ENCODE measurements around the gene SLC27A1. TPM values are rescaled to one million over a fixed set of nuclear protein-coding genes. Genes with fewer than 3 reads are reported as not detected.
"Not testable (repeated sequence)": the region's sequence is repeated elsewhere in the genome, so short reads cannot be mapped to it uniquely, and the experiment has no call there.

Gene SLC27A1
- polyA plus RNA-seq, 2 donors = 5.4 to 8.7 TPM

GRCh38 chr19:17497149-17497798 lies 26.9 kb downstream of the SLC27A1 start:
- peaks cover 3 to 4% of the 10 kb centered on the region in 2 donors for H3K4me1 ChIP-seq (ENCODE audit: control insufficient read depth in 2 of 2, insufficient read depth in 2 of 2, low read length in 1 of 2)
- 79 to 82% methylated on average over 41 of the region's 41 CpGs for WGBS, 2 donors

GRCh38 chr19:17499025-17499424 lies 28.7 kb downstream of the SLC27A1 start:
- WGBS, 2 donors = 75 to 84% methylated on average over 12 of the region's 12 CpGs
- H3K9me3 ChIP-seq (ENCODE audit: control insufficient read depth in 2 of 2, insufficient read depth in 1 of 2, low read depth in 1 of 2, low read length in 1 of 2); H3K36me3 ChIP-seq (ENCODE audit: control insufficient read depth in 2 of 2, insufficient read depth in 2 of 2, low read length in 1 of 2); H3K27ac ChIP-seq (ENCODE audit: low read depth in 2 of 2, low read length in 1 of 2); H3K4me1 ChIP-seq (ENCODE audit: control insufficient read depth in 2 of 2, insufficient read depth in 2 of 2, low read length in 1 of 2); H3K27me3 ChIP-seq (ENCODE audit: control insufficient read depth in 1 of 2, insufficient read depth in 2 of 2, low read length in 2 of 2); H3K4me3 ChIP-seq (ENCODE audit: low read depth in 1 of 2, low read length in 2 of 2): not testable (repeated sequence)

More at GRCh38 chr19:17497149-17497798, 26.9 kb downstream of the SLC27A1 start:
- H3K27me3 ChIP-seq (ENCODE audit: control insufficient read depth in 1 of 2, insufficient read depth in 2 of 2, low read length in 2 of 2) = no peaks in the 10 kb centered on the region
- no peak overlapping the region for H3K27ac ChIP-seq (ENCODE audit: low read depth in 2 of 2, low read length in 1 of 2)
- peaks cover 0 to 10% of the 10 kb centered on the region in 2 donors for H3K36me3 ChIP-seq (ENCODE audit: control insufficient read depth in 2 of 2, insufficient read depth in 2 of 2, low read length in 1 of 2)
- H3K4me3 ChIP-seq (ENCODE audit: low read depth in 1 of 2, low read length in 2 of 2) = no peak overlapping the region
- H3K9me3 ChIP-seq (ENCODE audit: control insufficient read depth in 2 of 2, insufficient read depth in 1 of 2, low read depth in 1 of 2, low read length in 1 of 2) = no peaks in the 10 kb centered on the region

GRCh38 chr19:17499648-17500446 lies 29.5 kb downstream of the SLC27A1 start:
- Histone ChIP-seq H3K36me3 (ENCODE audit: control insufficient read depth in 2 of 2, insufficient read depth in 2 of 2, low read length in 1 of 2) (peaks cover 0 to 11% of the 10 kb centered on the region in 2 donors), H3K9me3 (ENCODE audit: control insufficient read depth in 2 of 2, insufficient read depth in 1 of 2, low read depth in 1 of 2, low read length in 1 of 2) (no peaks in the 10 kb centered on the region), H3K4me3 (ENCODE audit: low read depth in 1 of 2, low read length in 2 of 2) (no peak overlapping the region), H3K27me3 (ENCODE audit: control insufficient read depth in 1 of 2, insufficient read depth in 2 of 2, low read length in 2 of 2) (no peaks in the 10 kb centered on the region), H3K27ac (ENCODE audit: low read depth in 2 of 2, low read length in 1 of 2) (no peak overlapping the region), H3K4me1 (ENCODE audit: control insufficient read depth in 2 of 2, insufficient read depth in 2 of 2, low read length in 1 of 2) (peaks cover 3 to 4% of the 10 kb centered on the region in 2 donors)
- WGBS, 2 donors = 62 to 65% methylated on average over 21 of the region's 21 CpGs

GRCh38 chr19:17500447-17501198 lies 30.3 kb downstream of the SLC27A1 start:
- peaks cover 3 to 4% of the 10 kb centered on the region in 2 donors for H3K4me1 ChIP-seq (ENCODE audit: control insufficient read depth in 2 of 2, insufficient read depth in 2 of 2, low read length in 1 of 2)
- 91 to 94% methylated on average over 27 of the region's 27 CpGs for WGBS, 2 donors
- peaks cover 0 to 18% of the 10 kb centered on the region in 2 donors for H3K36me3 ChIP-seq (ENCODE audit: control insufficient read depth in 2 of 2, insufficient read depth in 2 of 2, low read length in 1 of 2)
- no peak overlapping the region for H3K27ac ChIP-seq (ENCODE audit: low read depth in 2 of 2, low read length in 1 of 2)
- no peaks in the 10 kb centered on the region for H3K9me3 ChIP-seq (ENCODE audit: control insufficient read depth in 2 of 2, insufficient read depth in 1 of 2, low read depth in 1 of 2, low read length in 1 of 2)
- no peak overlapping the region for H3K4me3 ChIP-seq (ENCODE audit: low read depth in 1 of 2, low read length in 2 of 2)
- H3K27me3 ChIP-seq (ENCODE audit: control insufficient read depth in 1 of 2, insufficient read depth in 2 of 2, low read length in 2 of 2) = no peaks in the 10 kb centered on the region

- H3K4me1 ChIP-seq (ENCODE audit: control insufficient read depth in 2 of 2, insufficient read depth in 2 of 2, low read length in 1 of 2) = no peaks in the 10 kb centered on the region
- 91% methylated on average over 6 of the region's 6 CpGs for WGBS, 2 donors
- no peak overlapping the region for H3K4me3 ChIP-seq (ENCODE audit: low read depth in 1 of 2, low read length in 2 of 2)
- H3K27me3 ChIP-seq (ENCODE audit: control insufficient read depth in 1 of 2, insufficient read depth in 2 of 2, low read length in 2 of 2) = no peaks in the 10 kb centered on the region
- H3K9me3 ChIP-seq (ENCODE audit: control insufficient read depth in 2 of 2, insufficient read depth in 1 of 2, low read depth in 1 of 2, low read length in 1 of 2) = no peaks in the 10 kb centered on the region
- H3K36me3 ChIP-seq (ENCODE audit: control insufficient read depth in 2 of 2, insufficient read depth in 2 of 2, low read length in 1 of 2) = peaks cover 0 to 24% of the 10 kb centered on the region in 2 donors
- no peak overlapping the region for H3K27ac ChIP-seq (ENCODE audit: low read depth in 2 of 2, low read length in 1 of 2)
These were observed 32.9 kb downstream of the SLC27A1 start for GRCh38 chr19:17503240-17503639.

- peaks cover 0 to 24% of the 10 kb centered on the region in 2 donors for H3K36me3 ChIP-seq (ENCODE audit: control insufficient read depth in 2 of 2, insufficient read depth in 2 of 2, low read length in 1 of 2)
- H3K4me1 ChIP-seq (ENCODE audit: control insufficient read depth in 2 of 2, insufficient read depth in 2 of 2, low read length in 1 of 2) = no peaks in the 10 kb centered on the region
- no peak overlapping the region for H3K27ac ChIP-seq (ENCODE audit: low read depth in 2 of 2, low read length in 1 of 2)
- no peaks in the 10 kb centered on the region for H3K9me3 ChIP-seq (ENCODE audit: control insufficient read depth in 2 of 2, insufficient read depth in 1 of 2, low read depth in 1 of 2, low read length in 1 of 2)
- no peaks in the 10 kb centered on the region for H3K27me3 ChIP-seq (ENCODE audit: control insufficient read depth in 1 of 2, insufficient read depth in 2 of 2, low read length in 2 of 2)
- 95 to 98% methylated on average over 2 of the region's 2 CpGs for WGBS, 2 donors
- H3K4me3 ChIP-seq (ENCODE audit: low read depth in 1 of 2, low read length in 2 of 2) = no peak overlapping the region
These were observed 33.7 kb downstream of the SLC27A1 start for GRCh38 chr19:17504030-17504429.

- H3K4me1 ChIP-seq (ENCODE audit: control insufficient read depth in 2 of 2, insufficient read depth in 2 of 2, low read length in 1 of 2) = no peaks in the 10 kb centered on the region
- H3K9me3 ChIP-seq (ENCODE audit: control insufficient read depth in 2 of 2, insufficient read depth in 1 of 2, low read depth in 1 of 2, low read length in 1 of 2) = no peaks in the 10 kb centered on the region
- no peaks in the 10 kb centered on the region for H3K27me3 ChIP-seq (ENCODE audit: control insufficient read depth in 1 of 2, insufficient read depth in 2 of 2, low read length in 2 of 2)
- H3K4me3 ChIP-seq (ENCODE audit: low read depth in 1 of 2, low read length in 2 of 2) = no peak overlapping the region
- H3K36me3 ChIP-seq (ENCODE audit: control insufficient read depth in 2 of 2, insufficient read depth in 2 of 2, low read length in 1 of 2) = peaks cover 0 to 24% of the 10 kb centered on the region in 2 donors
- no peak overlapping the region for H3K27ac ChIP-seq (ENCODE audit: low read depth in 2 of 2, low read length in 1 of 2)
- WGBS, 2 donors = 85 to 93% methylated on average over 13 of the region's 13 CpGs
These were observed 34.1 kb downstream of the SLC27A1 start for GRCh38 chr19:17504456-17504855.

- Histone ChIP-seq H3K27me3 (ENCODE audit: control insufficient read depth in 1 of 2, insufficient read depth in 2 of 2, low read length in 2 of 2) (no peaks in the 10 kb centered on the region), H3K27ac (ENCODE audit: low read depth in 2 of 2, low read length in 1 of 2) (no peak overlapping the region), H3K36me3 (ENCODE audit: control insufficient read depth in 2 of 2, insufficient read depth in 2 of 2, low read length in 1 of 2) (peaks cover 0 to 23% of the 10 kb centered on the region in 2 donors), H3K9me3 (ENCODE audit: control insufficient read depth in 2 of 2, insufficient read depth in 1 of 2, low read depth in 1 of 2, low read length in 1 of 2) (no peaks in the 10 kb centered on the region), H3K4me3 (ENCODE audit: low read depth in 1 of 2, low read length in 2 of 2) (no peak overlapping the region), H3K4me1 (ENCODE audit: control insufficient read depth in 2 of 2, insufficient read depth in 2 of 2, low read length in 1 of 2) (peaks cover 0 to under 1% of the 10 kb centered on the region in 2 donors)
- 67 to 68% methylated on average over 10 of the region's 10 CpGs for WGBS, 2 donors
These were observed 34.9 kb downstream of the SLC27A1 start for GRCh38 chr19:17505223-17505622.

GRCh38 chr19:17506745-17507144 lies 36.4 kb downstream of the SLC27A1 start:
- Histone ChIP-seq H3K27me3 (ENCODE audit: control insufficient read depth in 1 of 2, insufficient read depth in 2 of 2, low read length in 2 of 2) (no peaks in the 10 kb centered on the region), H3K4me1 (ENCODE audit: control insufficient read depth in 2 of 2, insufficient read depth in 2 of 2, low read length in 1 of 2) (peaks cover 0 to 2% of the 10 kb centered on the region in 2 donors), H3K27ac (ENCODE audit: low read depth in 2 of 2, low read length in 1 of 2) (no peak overlapping the region), H3K36me3 (ENCODE audit: control insufficient read depth in 2 of 2, insufficient read depth in 2 of 2, low read length in 1 of 2) (peaks cover 0 to 14% of the 10 kb centered on the region in 2 donors), H3K9me3 (ENCODE audit: control insufficient read depth in 2 of 2, insufficient read depth in 1 of 2, low read depth in 1 of 2, low read length in 1 of 2) (no peaks in the 10 kb centered on the region), H3K4me3 (ENCODE audit: low read depth in 1 of 2, low read length in 2 of 2) (no peak overlapping the region)
- WGBS, 2 donors = 79 to 81% methylated on average over 9 of the region's 9 CpGs
